GM12878 (cell line): ENCODE results near the gene ZMIZ1. TPM values are rescaled to one million over a fixed set of nuclear protein-coding genes. Genes with fewer than 3 reads are reported as not detected.

Experiments
- ATAC-seq: fragments of 200-7000 bp; cut with Tn5 transposase; 3 replicates; pipeline ENCODE4 v1.9.1; 2020; ENCODE audit warnings: mild to moderate bottlenecking, moderate library complexity
- BruUV-seq: library from RNA; stranded (reverse); fragments of 400-500 nt; replicated peaks from 2 replicates; lab custom pipeline; 2021; lab: Mats Ljungman, UMichigan
- CTCF ChIA-PET: fragments of 300-600 bp; sonication (Branson Sonifier 250); formaldehyde crosslinking; extraction: SDS; loops from one replicate; lab custom pipeline; 2021; ENCODE audit warnings: inconsistent platforms; lab: Yijun Ruan, JAX
- POLR2A ChIA-PET: fragments of 350-600 bp; formaldehyde crosslinking; extraction: SDS; loops from one replicate; lab custom pipeline; 2021; ENCODE audit warnings: inconsistent platforms; lab: Charles Lee
- RAD21 ChIA-PET: fragments of 300-600 bp; sonication (Branson Sonifier 250); formaldehyde crosslinking; loops from one replicate; lab custom pipeline; 2023; ENCODE audit warnings: antibody characterized with exemption; ENCODE audit not compliant: unreplicated experiment; lab: Charles Lee
- SMC1A ChIA-PET: fragments of 300-600 bp; sonication (Branson Sonifier 250); formaldehyde crosslinking; loops from one replicate; lab custom pipeline; 2023; ENCODE audit not compliant: unreplicated experiment, uncharacterized antibody; lab: Charles Lee
- DNase-seq: peaks from one replicate; pipeline ENCODE4 v3.0.0-alpha.2; 2011; ENCODE audit warnings: low read depth, low spot score
- FAIRE-seq: peaks from 3 replicates; lab custom pipeline; 2011; peaks lifted over from hg19 to GRCh38; lab: Jason Lieb, UNC
- H2AFZ ChIP-seq: 2 replicates; pipeline ENCODE4 v1.6.0; 2011; ENCODE audit warnings: low read depth, low read length, control low read depth; ENCODE audit not compliant: control insufficient read depth
- H3K27ac ChIP-seq: 2 replicates; pipeline ENCODE4 v1.5.1; 2011; ENCODE audit warnings: control low read depth; ENCODE audit not compliant: control insufficient read depth, insufficient read depth
- H3K27me3 ChIP-seq, 2 experiments: replicated peaks in 1 of 2; 2 replicates each; pipeline versions ENCODE4 v1.6.0 to v1.6.1; 2011; ENCODE audit warnings: low read length in 1 of 2; ENCODE audit not compliant: control insufficient read depth in 2 of 2, insufficient read depth in 2 of 2
- H3K36me3 ChIP-seq, 2 experiments: 2 replicates each; pipeline ENCODE4 v1.5.1; 2011; ENCODE audit warnings: low read length in 1 of 2; ENCODE audit not compliant: control insufficient read depth in 2 of 2, insufficient read depth in 2 of 2
- H3K4me1 ChIP-seq: 2 replicates; pipeline ENCODE4 v1.6.1; 2011; ENCODE audit warnings: mild to moderate bottlenecking, low read length, moderate library complexity, mixed read lengths; ENCODE audit not compliant: control insufficient read depth, insufficient read depth
- H3K4me2 ChIP-seq: 2 replicates; pipeline ENCODE4 v1.6.0; 2011; ENCODE audit warnings: control low read depth; ENCODE audit not compliant: control insufficient read depth, insufficient read depth
- H3K4me3 ChIP-seq: fragments of 200-600 bp; sonication (generic); 2 replicates; pipeline ENCODE4 v1.5.1; 2016
- H3K79me2 ChIP-seq: 2 replicates; pipeline ENCODE4 v1.6.0; 2011; ENCODE audit warnings: low read length; ENCODE audit not compliant: control insufficient read depth, insufficient read depth
- H3K9ac ChIP-seq: 2 replicates; pipeline ENCODE4 v1.8.0; 2011; ENCODE audit warnings: low read length, control low read depth, mixed read lengths; ENCODE audit not compliant: control insufficient read depth, insufficient read depth
- H3K9me3 ChIP-seq: replicated peaks from 3 replicates; pipeline ENCODE4 v1.5.1; 2011; ENCODE audit warnings: mild to moderate bottlenecking, low read length; ENCODE audit not compliant: control insufficient read depth, insufficient read depth
- H4K20me1 ChIP-seq: 2 replicates; pipeline ENCODE4 v1.6.0; 2011; ENCODE audit not compliant: control insufficient read depth, insufficient read depth
- ATF2 ChIP-seq: IDR thresholded peaks from 2 replicates; pipeline ENCODE4 v1.6.1; 2012; ENCODE audit warnings: low read length, inconsistent platforms
- CEBPB ChIP-seq, 2 experiments: fragments of 150-350 bp in 1 of 2; IDR thresholded peaks; 2 replicates each; pipeline ENCODE4 v1.6.1; 2012 to 2014; ENCODE audit warnings: low read depth in 2 of 2, low read length in 2 of 2, borderline replicate concordance in 1 of 2, inconsistent platforms in 1 of 2
- FOXK2 ChIP-seq: fragments of 450-650 bp; IDR thresholded peaks from 2 replicates; pipeline ENCODE4 v1.6.1; 2017; ENCODE audit warnings: mild to moderate bottlenecking, moderate library complexity
- MAX ChIP-seq: IDR thresholded peaks from 2 replicates; pipeline ENCODE4 v1.6.1; 2012; ENCODE audit warnings: low read depth, low read length, improper control_type of control experiment
- NFYA ChIP-seq: IDR thresholded peaks from 2 replicates; pipeline ENCODE4 v1.6.1; 2011; ENCODE audit warnings: low read depth, mild to moderate bottlenecking, low read length, improper control_type of control experiment, borderline replicate concordance
- NR2F1 ChIP-seq: fragments of 450-650 bp; conservative IDR thresholded peaks from 2 replicates; pipeline ENCODE4 v1.6.1; 2017; ENCODE audit warnings: mild to moderate bottlenecking
- SIX5 ChIP-seq: IDR thresholded peaks from 2 replicates; pipeline ENCODE4 v1.6.1; 2011; ENCODE audit warnings: mild to moderate bottlenecking, low read depth, low read length, moderate library complexity; ENCODE audit not compliant: severe bottlenecking
- ZSCAN29 ChIP-seq: fragments of 450-650 bp; IDR thresholded peaks from 2 replicates; pipeline ENCODE4 v1.6.1; 2017; ENCODE audit warnings: mild to moderate bottlenecking, moderate library complexity
- WGBS: methylation state at CpG from one replicate; pipeline ENCODE4 v1.1.6; 2016; ENCODE audit warnings: low lambda C conversion rate; ENCODE audit not compliant: insufficient replicate concordance, insufficient coverage; ENCODE audit errors: missing lambda C conversion rate; 5-methylcytosine and 5-hydroxymethylcytosine counted together
- in situ Hi-C: fragments of 300-500 bp; cut with MboI; formaldehyde crosslinking; loops from 9 replicates; pipeline ENCODE4 v1.14.3; 2018; ENCODE audit warnings: mixed read lengths
- intact Hi-C: fragments of 100-400 bp; cut with micrococcal nuclease; formaldehyde crosslinking; loops from one replicate; pipeline ENCODE4 v1.14.2; 2022; ENCODE audit not compliant: unreplicated experiment
- polyA plus RNA-seq, 11 experiments: library from polyadenylated mRNA; depleted of rRNA in 4 of 11; unstranded in 6 of 11; stranded (reverse) in 5 of 11; fragments of >200 nt; fragmentation: Nextera tagmentation in 4 of 11; fragmentation: Illumina TruSeq in 1 of 11; extraction: Ambion mirVana in 4 of 11; extraction: Trizol in 1 of 11; gene quantifications; 1 replicate in 1 of 11; 2 replicates in 10 of 11; pipeline versions ENCODE4 v1.2.1 to v1.2.3, GENCODE V29; 2011 to 2016; ENCODE audit warnings: inconsistent platforms in 2 of 11, missing spikeins in 2 of 11, low read depth in 1 of 11
- total RNA-seq, 4 experiments: library from RNA; depleted of rRNA in 3 of 4; stranded (reverse); fragments of >200 nt in 3 of 4; fragmentation: Illumina TruSeq in 1 of 4; extraction: Trizol in 1 of 4; gene quantifications; 2 replicates each; pipeline versions ENCODE4 v1.2.1 to v1.2.3, GENCODE V29; 2013 to 2021

ZMIZ1 gene
- total and polyA plus RNA-seq, 10 of the 15 experiments (the other 5 are each of a cell fraction or from before 2014, with no cell fraction given): 3.1 to 82.3 (median 14.9) TPM

- DNase-seq (no peak), ATAC-seq (no peak), FAIRE-seq (no peak)
- CTCF ChIA-PET: no interaction called here
- no peak overlapping the region for H2AFZ ChIP-seq
- SMC1A ChIA-PET: no interaction called here
- WGBS: 58% methylated on average over 3 of the region's 3 CpGs
- POLR2A ChIA-PET: no interaction called here
- no peak overlapping the region for H3K9ac ChIP-seq
- intact Hi-C loops (no loop called here), in situ Hi-C loops (no loop called here)
- TF ChIP-seq MAX: no peak
- TF ChIP-seq NR2F1: no peak
- TF ChIP-seq NFYA: no peak
- no peak for TF ChIP-seq ATF2
- no peak for TF ChIP-seq ZSCAN29
- TF ChIP-seq SIX5: no peak
- no peak for TF ChIP-seq FOXK2
- TF ChIP-seq CEBPB (IDR thresholded peaks at IDR 0.05; ENCODE audit: borderline replicate concordance in 1 of 2, low read depth in 2 of 2, low read length in 2 of 2): no peak
- H3K9me3 ChIP-seq: no peaks in the 10 kb centered on the region
- no peak overlapping the region for H3K4me3 ChIP-seq
- H3K27ac ChIP-seq: no peak overlapping the region
- no peak overlapping the region for H3K4me2 ChIP-seq
- no peaks in the 10 kb centered on the region for H3K36me3 ChIP-seq
- BruUV-seq: no TSS peak
- peaks cover 11% of the 10 kb centered on the region for H3K4me1 ChIP-seq
- no peaks in the 10 kb centered on the region for H3K79me2 ChIP-seq
- RAD21 ChIA-PET: no interaction called here
- H4K20me1 ChIP-seq: no peaks in the 10 kb centered on the region
- peaks cover 0 to 2% of the 10 kb centered on the region in 2 experiments; a peak in 2 of 4 replicates for H3K27me3 ChIP-seq
These were observed 164.1 kb downstream of the ZMIZ1 start for GRCh38 chr10:79232864-79233263.
